Activated CD4-positive, alpha-beta T cell treated with anti-CD3 and anti-CD28 coated beads for 36 hours (primary cell): ENCODE measurements around the gene GFRA1. TPM values are rescaled to one million over a fixed set of nuclear protein-coding genes. Genes with fewer than 3 reads are reported as not detected.

Experiments used
- ATAC-seq: fragments of 200-7000 bp; cut with Tn5 transposase; one replicate; pipeline ENCODE4 v1.10.0; 2021; ENCODE audit warnings: mild to moderate bottlenecking, moderate library complexity
- CTCF ChIA-PET: fragments of 350-600 bp; sonication (Branson Sonifier 250); formaldehyde crosslinking; loops from one replicate; lab custom pipeline; 2021; ENCODE audit warnings: antibody characterized with exemption; lab: Charles Lee
- POLR2A ChIA-PET: fragments of 350-600 bp; sonication (Branson Sonifier 250); formaldehyde crosslinking; loops from one replicate; lab custom pipeline; 2021; ENCODE audit warnings: antibody characterized with exemption, inconsistent platforms; lab: Charles Lee
- DNase-seq: peaks from one replicate; pipeline ENCODE4 v3.0.0-alpha.2; 2020
- H3K27ac Mint-ChIP-seq: one replicate; pipeline ENCODE4 v1.8.0; 2021; ENCODE audit warnings: mixed read lengths
- H3K27me3 Mint-ChIP-seq: one replicate; pipeline ENCODE4 v1.8.0; 2021; ENCODE audit warnings: mixed read lengths
- H3K36me3 Mint-ChIP-seq: one replicate; pipeline ENCODE4 v1.8.0; 2021; ENCODE audit warnings: low read depth, mixed read lengths
- H3K4me1 Mint-ChIP-seq: one replicate; pipeline ENCODE4 v1.8.0; 2021; ENCODE audit warnings: mixed read lengths
- H3K4me3 Mint-ChIP-seq: one replicate; pipeline ENCODE4 v1.8.0; 2021; ENCODE audit warnings: mild to moderate bottlenecking, moderate library complexity, mixed read lengths
- H3K9me3 Mint-ChIP-seq: one replicate; pipeline ENCODE4 v1.8.0; 2021; ENCODE audit warnings: low read depth, mixed read lengths
- intact Hi-C, 2 experiments: fragments of 100-400 bp; cut with DNase I in 1 of 2; cut with micrococcal nuclease in 1 of 2; formaldehyde crosslinking; loops; one replicate each; pipeline versions ENCODE4 v1.14.2 to v1.15.1; 2022 to 2024; cut with DNase I, micrococcal nuclease
- total RNA-seq, 2 experiments: library from RNA; stranded (reverse); gene quantifications; one replicate each; pipeline ENCODE4 v1.2.3, GENCODE V29; 2021

The GFRA1 gene
- total RNA-seq, 2 experiments from 2014 or later, result 0.09 to 0.11 TPM

DNA sequence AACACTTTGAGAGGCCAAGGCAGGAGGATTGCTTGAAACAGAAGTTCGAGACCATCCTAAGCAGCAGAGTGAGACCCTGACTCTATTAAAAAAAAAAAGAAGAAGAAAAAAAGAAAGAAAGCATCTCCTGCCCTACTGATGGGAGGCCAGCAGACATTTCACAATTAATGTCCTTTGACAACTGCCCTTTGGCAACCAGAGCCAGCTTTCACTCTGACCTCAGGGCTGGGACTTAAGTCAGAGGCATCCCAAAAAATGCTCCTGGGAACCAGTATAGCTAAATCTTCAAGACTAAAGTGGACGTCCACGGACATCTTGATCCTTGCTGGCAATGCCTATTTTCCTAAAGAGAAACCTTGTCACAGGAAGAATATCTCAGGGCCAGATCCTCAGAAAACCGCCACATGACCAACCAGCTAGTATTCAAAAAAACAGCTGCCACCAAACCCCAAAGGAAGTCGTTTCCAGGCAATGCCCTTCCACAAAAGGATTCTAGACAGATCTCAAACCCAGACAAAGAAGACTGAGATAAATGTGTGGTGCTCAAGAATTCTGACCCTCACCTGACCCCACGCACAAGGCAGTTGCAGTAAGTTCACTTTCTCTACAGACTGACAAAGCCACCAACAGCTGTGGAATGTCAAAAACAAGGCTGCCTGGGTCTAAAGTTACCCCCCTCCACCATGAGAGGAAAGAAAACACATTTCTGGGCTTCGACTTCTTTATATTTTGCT is 18.4 kb downstream of the GFRA1 start:
- no peaks in the 10 kb centered on the region for H3K4me1 Mint-ChIP-seq
- H3K27ac Mint-ChIP-seq, result no peak overlapping the region
- ChIA-PET CTCF (interaction anchor here (1.0 kb wide), 1 partner anchor 22 kb away, joined by 3 read pairs; no protein-coding TSS in a partner anchor), POLR2A (no interaction called here)
- DNase-seq (no peak), ATAC-seq (no peak)
- H3K27me3 Mint-ChIP-seq, result no peaks in the 10 kb centered on the region
- H3K9me3 Mint-ChIP-seq, result no peaks in the 10 kb centered on the region
- intact Hi-C loops, result no loop called here
- H3K4me3 Mint-ChIP-seq, result no peak overlapping the region
- H3K36me3 Mint-ChIP-seq, result no peaks in the 10 kb centered on the region

GRCh38 chr10:116253716-116254115 is 19.3 kb downstream of the GFRA1 start:
- CTCF ChIA-PET, result interaction anchor here (1.0 kb wide), 1 partner anchor 23 kb away, joined by 3 read pairs; no protein-coding TSS in a partner anchor
- Mint-ChIP-seq H3K9me3 (no peaks in the 10 kb centered on the region), H3K4me3 (no peak overlapping the region), H3K4me1 (no peaks in the 10 kb centered on the region), H3K27ac (no peak overlapping the region), H3K27me3 (no peaks in the 10 kb centered on the region), H3K36me3 (no peaks in the 10 kb centered on the region)
- ATAC-seq (no peak), DNase-seq (no peak)
- POLR2A ChIA-PET, result no interaction called here
- intact Hi-C loops, result no loop called here

- intact Hi-C loops, result no loop called here
- POLR2A ChIA-PET, result no interaction called here
Observed at GRCh38 chr10:116251602-116252395, 21.2 kb downstream of the GFRA1 start.

DNA sequence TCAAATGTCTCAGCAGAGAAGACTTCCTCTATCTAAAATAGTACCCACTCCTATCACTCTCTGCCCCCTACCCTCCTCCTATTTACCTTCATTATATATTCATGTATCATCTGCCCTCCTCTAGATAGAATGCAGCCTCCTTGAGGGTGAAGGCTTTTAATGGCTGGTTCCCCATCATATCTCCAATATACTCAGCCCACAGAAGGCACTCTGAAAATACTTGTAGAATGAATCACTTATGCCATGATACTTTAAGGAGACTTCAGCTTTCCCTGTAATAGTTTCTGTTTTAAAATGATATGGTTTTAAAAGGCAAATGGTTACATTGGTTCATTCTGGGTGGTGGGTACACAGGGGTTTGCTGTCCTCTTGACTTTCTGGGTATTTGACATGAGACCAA is 25.3 kb downstream of the GFRA1 start:
- H3K4me3 Mint-ChIP-seq, result no peak overlapping the region
- ChIA-PET CTCF (interaction anchor here (0.8 kb wide), 1 partner anchor 24 kb away, joined by 5 read pairs; no protein-coding TSS in a partner anchor), POLR2A (no interaction called here)
- intact Hi-C loops, result no loop called here
- no peak overlapping the region for H3K27ac Mint-ChIP-seq
- H3K4me1 Mint-ChIP-seq, result no peaks in the 10 kb centered on the region
- H3K36me3 Mint-ChIP-seq, result no peaks in the 10 kb centered on the region
- DNase-seq (no peak), ATAC-seq (no peak)
- H3K9me3 Mint-ChIP-seq, result no peaks in the 10 kb centered on the region
- H3K27me3 Mint-ChIP-seq, result no peaks in the 10 kb centered on the region

More at GRCh38 chr10:116251602-116252395, 21.2 kb downstream of the GFRA1 start:
- Mint-ChIP-seq H3K27ac (no peak overlapping the region), H3K4me1 (no peaks in the 10 kb centered on the region), H3K9me3 (no peaks in the 10 kb centered on the region), H3K27me3 (no peaks in the 10 kb centered on the region), H3K36me3 (no peaks in the 10 kb centered on the region), H3K4me3 (no peak overlapping the region)
- no peak for ATAC-seq
- CTCF ChIA-PET, result interaction anchor here (0.6 to 0.8 kb wide), 2 partner anchors 9 to 35 kb away, joined by 3 to 4 read pairs; no protein-coding TSS in a partner anchor
- no peak for DNase-seq

- H3K36me3 Mint-ChIP-seq, result no peaks in the 10 kb centered on the region
- no peaks in the 10 kb centered on the region for H3K4me1 Mint-ChIP-seq
- no peak overlapping the region for H3K27ac Mint-ChIP-seq
- ATAC-seq, result no peak
- intact Hi-C loops, result no loop called here
- ChIA-PET CTCF (no interaction called here), POLR2A (no interaction called here)
- no peaks in the 10 kb centered on the region for H3K27me3 Mint-ChIP-seq
- DNase-seq, result no peak
- H3K4me3 Mint-ChIP-seq, result no peak overlapping the region
- no peaks in the 10 kb centered on the region for H3K9me3 Mint-ChIP-seq
Observed at GRCh38 chr10:116246263-116246662, 26.7 kb downstream of the GFRA1 start.

DNA sequence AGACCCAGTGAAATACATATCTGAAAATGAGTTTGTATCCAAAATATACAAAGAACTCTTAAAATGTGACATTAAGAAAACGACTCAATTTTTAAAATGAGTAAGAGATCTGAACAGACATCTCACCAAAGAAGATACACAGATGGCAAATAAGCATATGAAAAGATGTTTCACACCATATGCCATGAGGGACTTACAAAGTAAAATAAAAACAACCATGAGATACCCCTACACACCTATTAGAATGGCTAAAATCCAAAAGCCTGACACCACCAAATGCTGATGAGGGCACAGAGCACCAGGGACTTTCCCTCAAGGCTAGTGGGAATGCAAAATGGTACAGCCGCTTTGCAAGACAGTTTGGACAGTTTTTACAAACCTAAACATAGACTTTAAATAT is 27.9 kb downstream of the GFRA1 start:
- no peak overlapping the region for H3K27ac Mint-ChIP-seq
- no peak for ATAC-seq

DNA sequence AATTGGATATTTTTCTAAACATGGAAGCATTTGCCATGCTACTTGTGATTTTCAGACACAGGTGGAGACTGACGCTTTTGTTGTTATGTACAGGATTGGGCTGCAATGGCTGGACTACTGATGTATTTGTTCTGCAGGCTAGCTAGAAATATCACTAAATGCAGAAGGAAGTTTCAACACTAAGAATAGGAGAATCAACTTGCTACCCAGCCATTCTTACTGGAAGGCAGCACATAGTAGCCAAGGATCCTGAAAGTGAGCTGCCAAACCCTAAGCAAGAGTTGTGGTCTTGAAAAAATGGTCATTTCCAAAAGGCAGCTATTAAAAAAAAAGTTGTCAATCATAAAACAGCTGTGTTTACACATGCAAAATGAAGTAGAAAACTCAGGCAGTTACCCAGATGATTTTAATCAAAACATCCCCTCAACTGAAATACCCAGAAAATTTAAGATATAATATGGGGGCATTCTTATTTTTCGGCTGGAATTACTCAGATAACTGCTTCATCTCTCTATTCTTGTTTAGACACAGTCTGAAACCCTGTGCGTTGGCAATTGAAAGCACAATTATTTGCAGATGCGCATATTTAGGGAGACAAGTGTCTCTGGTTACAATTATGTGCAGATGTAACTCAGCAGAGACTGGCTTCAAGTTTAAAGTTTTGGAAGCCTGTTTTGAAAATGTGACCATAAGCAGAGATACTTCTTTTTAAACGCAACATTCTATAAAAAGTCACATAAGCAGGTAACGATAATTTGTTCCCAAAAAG is 31.2 kb downstream of the GFRA1 start:
- Mint-ChIP-seq H3K4me1 (no peaks in the 10 kb centered on the region), H3K4me3 (no peak overlapping the region), H3K36me3 (no peaks in the 10 kb centered on the region), H3K9me3 (no peaks in the 10 kb centered on the region), H3K27me3 (no peaks in the 10 kb centered on the region), H3K27ac (no peak overlapping the region)
- intact Hi-C loops, result no loop called here
- CTCF ChIA-PET, result no interaction called here
- no peak for DNase-seq
- POLR2A ChIA-PET, result no interaction called here
- ATAC-seq, result no peak

More for the DNA sequence above, 27.9 kb downstream of the GFRA1 start:
- no peaks in the 10 kb centered on the region for H3K4me1 Mint-ChIP-seq
- DNase-seq, result no peak
- POLR2A ChIA-PET, result no interaction called here
- H3K36me3 Mint-ChIP-seq, result no peaks in the 10 kb centered on the region
- CTCF ChIA-PET, result no interaction called here
- H3K27me3 Mint-ChIP-seq, result no peaks in the 10 kb centered on the region
- intact Hi-C loops, result no loop called here
- no peaks in the 10 kb centered on the region for H3K9me3 Mint-ChIP-seq
- no peak overlapping the region for H3K4me3 Mint-ChIP-seq

DNA sequence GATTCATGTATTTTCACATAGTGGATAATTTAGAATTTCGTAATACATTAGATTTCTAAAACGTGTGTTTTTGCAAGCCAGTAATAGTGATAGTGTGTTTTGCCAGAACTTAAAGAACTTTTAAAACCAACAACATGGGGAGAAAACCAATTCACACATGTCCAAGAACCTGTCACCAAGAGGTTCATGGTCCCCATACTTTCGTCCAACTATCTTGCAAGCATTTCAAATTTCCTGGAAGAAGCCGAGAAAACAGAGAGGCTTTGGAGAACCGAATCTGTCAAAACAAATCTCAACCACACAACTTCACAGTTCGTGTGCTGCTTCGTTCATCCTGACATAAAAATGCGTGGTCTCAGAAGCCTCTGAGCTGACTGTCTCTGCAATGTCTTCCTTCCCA is 31.9 kb downstream of the GFRA1 start:
- POLR2A ChIA-PET, result no interaction called here
- CTCF ChIA-PET, result no interaction called here
- Mint-ChIP-seq H3K4me1 (no peaks in the 10 kb centered on the region), H3K27me3 (no peaks in the 10 kb centered on the region), H3K4me3 (no peak overlapping the region), H3K36me3 (no peaks in the 10 kb centered on the region), H3K9me3 (no peaks in the 10 kb centered on the region), H3K27ac (no peak overlapping the region)
- intact Hi-C loops, result no loop called here
- ATAC-seq, result no peak
- DNase-seq, result no peak

DNA sequence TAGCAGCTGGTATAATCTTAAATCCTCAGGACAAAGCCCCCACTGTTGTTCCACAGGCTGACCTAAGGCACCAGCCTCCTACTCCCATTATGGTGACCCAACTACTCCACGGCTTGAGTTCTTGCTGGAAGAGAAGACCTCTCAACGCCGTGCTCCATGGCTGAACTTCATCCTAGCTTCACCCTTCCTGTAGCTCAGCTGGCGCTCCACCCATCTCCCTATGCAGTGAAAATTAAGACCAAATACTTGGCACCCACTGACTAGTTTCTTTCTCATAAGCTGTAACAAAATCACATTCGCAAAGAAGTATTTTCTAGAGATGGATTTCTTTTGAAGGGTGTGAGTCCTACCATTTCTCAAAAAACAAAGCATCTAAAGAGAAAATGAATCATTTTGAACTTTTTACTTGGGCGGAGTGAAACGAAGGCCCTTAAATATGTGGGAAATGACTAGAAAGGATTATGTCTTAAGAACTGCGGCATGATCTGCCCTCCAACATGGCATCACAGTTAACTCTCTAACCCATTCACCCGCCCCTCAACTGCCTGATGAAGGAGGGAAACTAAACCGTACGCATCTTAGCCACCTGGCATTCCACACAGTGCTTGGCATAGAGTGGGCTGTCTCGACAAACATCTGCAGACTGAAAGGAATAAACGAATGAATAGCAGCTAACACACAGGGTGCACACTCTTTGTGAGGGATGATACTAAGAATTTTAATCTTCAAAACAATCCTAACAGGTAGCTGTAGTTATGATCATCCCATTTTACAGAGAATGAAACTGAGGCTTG is 32.7 kb downstream of the GFRA1 start:
- Mint-ChIP-seq H3K9me3 (no peaks in the 10 kb centered on the region), H3K27ac (no peak overlapping the region), H3K4me1 (no peaks in the 10 kb centered on the region), H3K4me3 (no peak overlapping the region), H3K36me3 (no peaks in the 10 kb centered on the region), H3K27me3 (no peaks in the 10 kb centered on the region)
- ATAC-seq, result no peak
- intact Hi-C loops, result no loop called here
- POLR2A ChIA-PET, result no interaction called here
- DNase-seq, result no peak
- CTCF ChIA-PET, result no interaction called here

DNA sequence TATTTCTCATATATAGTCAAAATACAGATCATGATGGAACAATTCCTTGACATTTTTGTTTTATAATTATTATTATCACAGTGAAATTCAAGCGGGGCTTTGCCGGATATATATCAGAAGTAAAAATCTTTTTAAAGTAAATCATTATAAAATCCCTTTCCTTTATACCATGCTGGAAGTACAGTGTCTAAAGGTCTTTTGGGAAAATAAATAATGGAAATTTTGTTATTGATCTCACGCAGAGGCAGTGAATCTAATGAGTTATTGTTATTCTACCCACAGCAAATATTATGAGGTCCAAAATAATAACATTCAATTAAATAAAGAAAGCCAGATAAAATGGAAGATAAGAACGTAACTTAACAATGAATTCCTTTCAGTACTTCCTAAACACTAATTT is 33.8 kb downstream of the GFRA1 start:
- no peaks in the 10 kb centered on the region for H3K36me3 Mint-ChIP-seq
- H3K27me3 Mint-ChIP-seq, result no peaks in the 10 kb centered on the region
- intact Hi-C loops, result no loop called here
- no peak overlapping the region for H3K4me3 Mint-ChIP-seq
- ATAC-seq, result no peak
- no peaks in the 10 kb centered on the region for H3K9me3 Mint-ChIP-seq
- ChIA-PET POLR2A (no interaction called here), CTCF (no interaction called here)
- DNase-seq, result no peak
- H3K27ac Mint-ChIP-seq, result no peak overlapping the region
- H3K4me1 Mint-ChIP-seq, result no peaks in the 10 kb centered on the region

- Mint-ChIP-seq H3K9me3 (no peaks in the 10 kb centered on the region), H3K27ac (no peak overlapping the region), H3K4me1 (no peaks in the 10 kb centered on the region), H3K36me3 (no peaks in the 10 kb centered on the region), H3K27me3 (no peaks in the 10 kb centered on the region), H3K4me3 (no peak overlapping the region)
- ATAC-seq, result no peak
- no peak for DNase-seq
- POLR2A ChIA-PET, result no interaction called here
- CTCF ChIA-PET, result interaction anchor here (0.6 kb wide), 1 partner anchor 73 kb away, joined by 4 read pairs; no protein-coding TSS in a partner anchor
- intact Hi-C loops, result no loop called here
Observed at GRCh38 chr10:116237970-116238369, 35.0 kb downstream of the GFRA1 start.
